C4-2B (cell line): ENCODE measurements around the gene PML.

ENCODE experiments used
- ZFX ChIP-seq: fragments of 450-650 bp; IDR thresholded peaks from 2 replicates; pipeline ENCODE4 v1.6.1; 2017
- TF ChIP-seq, protein P1 (sequence below): fragments of 450-650 bp; conservative IDR thresholded peaks from 2 replicates; pipeline ENCODE4 v1.5.1; 2017; ENCODE audit warnings: mild to moderate bottlenecking

DNA sequence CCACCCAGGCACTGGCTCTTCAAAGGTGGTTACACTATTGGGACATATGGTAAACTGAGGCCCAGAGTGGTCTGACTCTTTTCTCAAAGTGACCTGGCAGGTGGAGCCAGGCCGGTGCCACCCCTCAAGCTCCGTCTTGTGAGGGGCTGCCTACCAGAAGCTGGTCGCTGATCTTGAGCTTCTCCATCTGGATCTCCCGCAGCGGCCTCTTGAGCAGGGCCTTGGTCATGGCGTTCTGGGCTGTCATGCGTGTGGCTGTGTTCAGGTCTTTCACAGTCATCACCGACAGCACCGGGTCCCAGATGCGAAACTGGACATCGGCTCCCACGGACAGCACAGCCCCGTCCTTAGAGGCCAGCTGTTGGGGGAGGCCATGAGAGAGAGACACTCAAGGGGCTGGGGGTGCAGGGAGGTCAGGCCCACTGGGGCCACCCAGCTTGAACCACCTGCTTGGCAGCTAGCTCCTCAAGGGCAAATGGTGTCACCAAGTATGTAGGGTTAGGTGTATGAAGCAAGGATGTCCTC is 6.0 kb upstream of the PML start:
- TF ChIP-seq, protein P1, sequence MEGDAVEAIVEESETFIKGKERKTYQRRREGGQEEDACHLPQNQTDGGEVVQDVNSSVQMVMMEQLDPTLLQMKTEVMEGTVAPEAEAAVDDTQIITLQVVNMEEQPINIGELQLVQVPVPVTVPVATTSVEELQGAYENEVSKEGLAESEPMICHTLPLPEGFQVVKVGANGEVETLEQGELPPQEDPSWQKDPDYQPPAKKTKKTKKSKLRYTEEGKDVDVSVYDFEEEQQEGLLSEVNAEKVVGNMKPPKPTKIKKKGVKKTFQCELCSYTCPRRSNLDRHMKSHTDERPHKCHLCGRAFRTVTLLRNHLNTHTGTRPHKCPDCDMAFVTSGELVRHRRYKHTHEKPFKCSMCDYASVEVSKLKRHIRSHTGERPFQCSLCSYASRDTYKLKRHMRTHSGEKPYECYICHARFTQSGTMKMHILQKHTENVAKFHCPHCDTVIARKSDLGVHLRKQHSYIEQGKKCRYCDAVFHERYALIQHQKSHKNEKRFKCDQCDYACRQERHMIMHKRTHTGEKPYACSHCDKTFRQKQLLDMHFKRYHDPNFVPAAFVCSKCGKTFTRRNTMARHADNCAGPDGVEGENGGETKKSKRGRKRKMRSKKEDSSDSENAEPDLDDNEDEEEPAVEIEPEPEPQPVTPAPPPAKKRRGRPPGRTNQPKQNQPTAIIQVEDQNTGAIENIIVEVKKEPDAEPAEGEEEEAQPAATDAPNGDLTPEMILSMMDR: no peak
- TF ChIP-seq ZFX: no peak
